ENCODE measurements around the gene PIGN.

The PIGN gene

GRCh38 chr18:62186774-62187542 lies at the start of gene PIGN, which contains the start of gene RELCH:
TSS of gene PIGN (minus strand) at chr18:62187056. CDS start at chr18:62161353, 25,703 bp downstream.
TSS of gene RELCH (plus strand) at chr18:62187255. CDS start at chr18:62187506, 251 bp downstream.
- peaks cover 9% of the 10 kb centered on the region for H3K36me3 Mint-ChIP-seq
- peak within 1 kb of the TSS; percentile 96 for H3K27ac Mint-ChIP-seq
- H3K9me3 Mint-ChIP-seq (ENCODE audit: low read depth) = no peaks in the 10 kb centered on the region
- H3K4me3 Mint-ChIP-seq = peak within 1 kb of the TSS; percentile 100
- peaks cover 67% of the 10 kb centered on the region for H3K4me1 Mint-ChIP-seq (ENCODE audit: low read depth)
- no peaks in the 10 kb centered on the region for H3K27me3 Mint-ChIP-seq

- peaks cover 19% of the 10 kb centered on the region for H3K36me3 Mint-ChIP-seq
- no peak overlapping the region for H3K4me3 Mint-ChIP-seq
- peaks cover 13% of the 10 kb centered on the region for H3K4me1 Mint-ChIP-seq (ENCODE audit: low read depth)
- H3K9me3 Mint-ChIP-seq (ENCODE audit: low read depth) = no peaks in the 10 kb centered on the region
- H3K27me3 Mint-ChIP-seq = no peaks in the 10 kb centered on the region
- peak overlapping the region; percentile 3 for H3K27ac Mint-ChIP-seq
These were observed 49.4 kb upstream of the PIGN start for GRCh38 chr18:62236252-62236651.

GRCh38 chr18:62226047-62226446 lies 39.2 kb upstream of the PIGN start:
- no peak overlapping the region for H3K27ac Mint-ChIP-seq

GRCh38 chr18:62224229-62224628 lies 37.4 kb upstream of the PIGN start:
- no peaks in the 10 kb centered on the region for H3K27me3 Mint-ChIP-seq
- H3K9me3 Mint-ChIP-seq (ENCODE audit: low read depth) = no peaks in the 10 kb centered on the region
- H3K36me3 Mint-ChIP-seq = peaks cover 17% of the 10 kb centered on the region
- peaks cover 4% of the 10 kb centered on the region for H3K4me1 Mint-ChIP-seq (ENCODE audit: low read depth)
- no peak overlapping the region for H3K4me3 Mint-ChIP-seq
- no peak overlapping the region for H3K27ac Mint-ChIP-seq

More at GRCh38 chr18:62226047-62226446, 39.2 kb upstream of the PIGN start:
- Mint-ChIP-seq H3K36me3 (peaks cover 22% of the 10 kb centered on the region), H3K4me1 (ENCODE audit: low read depth) (no peaks in the 10 kb centered on the region), H3K27me3 (no peaks in the 10 kb centered on the region), H3K4me3 (no peak overlapping the region), H3K9me3 (ENCODE audit: low read depth) (no peaks in the 10 kb centered on the region)

GRCh38 chr18:62214790-62215189 lies 27.9 kb upstream of the PIGN start:
- Mint-ChIP-seq H3K36me3 (peaks cover 6% of the 10 kb centered on the region), H3K27ac (no peak overlapping the region), H3K27me3 (no peaks in the 10 kb centered on the region), H3K4me1 (ENCODE audit: low read depth) (peaks cover 38% of the 10 kb centered on the region), H3K4me3 (no peak overlapping the region), H3K9me3 (ENCODE audit: low read depth) (no peaks in the 10 kb centered on the region)

- no peak overlapping the region for H3K4me3 Mint-ChIP-seq
- H3K36me3 Mint-ChIP-seq = peaks cover 5% of the 10 kb centered on the region
- no peaks in the 10 kb centered on the region for H3K9me3 Mint-ChIP-seq (ENCODE audit: low read depth)
- H3K27ac Mint-ChIP-seq = no peak overlapping the region
- no peaks in the 10 kb centered on the region for H3K27me3 Mint-ChIP-seq
- H3K4me1 Mint-ChIP-seq (ENCODE audit: low read depth) = peaks cover 44% of the 10 kb centered on the region
These were observed 24.5 kb upstream of the PIGN start for GRCh38 chr18:62211325-62211828.

- Mint-ChIP-seq H3K36me3 (peaks cover 5% of the 10 kb centered on the region), H3K9me3 (ENCODE audit: low read depth) (no peaks in the 10 kb centered on the region), H3K4me3 (no peak overlapping the region), H3K4me1 (ENCODE audit: low read depth) (peaks cover 49% of the 10 kb centered on the region), H3K27ac (no peak overlapping the region), H3K27me3 (no peaks in the 10 kb centered on the region)
These were observed 23.3 kb upstream of the PIGN start for GRCh38 chr18:62210138-62210537.

- Mint-ChIP-seq H3K27ac (no peak overlapping the region), H3K9me3 (ENCODE audit: low read depth) (no peaks in the 10 kb centered on the region), H3K36me3 (peaks cover 3% of the 10 kb centered on the region), H3K4me3 (no peak overlapping the region), H3K27me3 (no peaks in the 10 kb centered on the region), H3K4me1 (ENCODE audit: low read depth) (peaks cover 54% of the 10 kb centered on the region)
These were observed 22.2 kb upstream of the PIGN start for GRCh38 chr18:62209046-62209445.

- Mint-ChIP-seq H3K4me1 (ENCODE audit: low read depth) (peaks cover 53% of the 10 kb centered on the region), H3K36me3 (peaks cover 3% of the 10 kb centered on the region), H3K27ac (no peak overlapping the region), H3K27me3 (no peaks in the 10 kb centered on the region), H3K4me3 (no peak overlapping the region), H3K9me3 (ENCODE audit: low read depth) (no peaks in the 10 kb centered on the region)
These were observed 19.7 kb upstream of the PIGN start for GRCh38 chr18:62206593-62206992.

GRCh38 chr18:62205824-62206223 lies 19.0 kb upstream of the PIGN start:
- H3K36me3 Mint-ChIP-seq = peaks cover 3% of the 10 kb centered on the region
- H3K4me3 Mint-ChIP-seq = no peak overlapping the region
- H3K27ac Mint-ChIP-seq = no peak overlapping the region
- H3K9me3 Mint-ChIP-seq (ENCODE audit: low read depth) = no peaks in the 10 kb centered on the region
- peaks cover 53% of the 10 kb centered on the region for H3K4me1 Mint-ChIP-seq (ENCODE audit: low read depth)
- no peaks in the 10 kb centered on the region for H3K27me3 Mint-ChIP-seq

- no peak overlapping the region for H3K4me3 Mint-ChIP-seq
- H3K4me1 Mint-ChIP-seq (ENCODE audit: low read depth) = peaks cover 53% of the 10 kb centered on the region
- H3K36me3 Mint-ChIP-seq = peaks cover under 1% of the 10 kb centered on the region
- H3K27me3 Mint-ChIP-seq = no peaks in the 10 kb centered on the region
- no peak overlapping the region for H3K27ac Mint-ChIP-seq
- H3K9me3 Mint-ChIP-seq (ENCODE audit: low read depth) = no peaks in the 10 kb centered on the region
These were observed 15.0 kb upstream of the PIGN start for GRCh38 chr18:62201870-62202269.

- Mint-ChIP-seq H3K36me3 (no peaks in the 10 kb centered on the region), H3K9me3 (ENCODE audit: low read depth) (no peaks in the 10 kb centered on the region), H3K4me1 (ENCODE audit: low read depth) (peaks cover 56% of the 10 kb centered on the region), H3K4me3 (no peak overlapping the region), H3K27me3 (no peaks in the 10 kb centered on the region), H3K27ac (no peak overlapping the region)
These were observed 13.5 kb upstream of the PIGN start for GRCh38 chr18:62200121-62200914.

GRCh38 chr18:62199629-62200028 lies 12.8 kb upstream of the PIGN start:
- Mint-ChIP-seq H3K4me1 (ENCODE audit: low read depth) (peaks cover 56% of the 10 kb centered on the region), H3K9me3 (ENCODE audit: low read depth) (no peaks in the 10 kb centered on the region), H3K4me3 (no peak overlapping the region), H3K27me3 (no peaks in the 10 kb centered on the region), H3K27ac (no peak overlapping the region), H3K36me3 (no peaks in the 10 kb centered on the region)

GRCh38 chr18:62198259-62198658 lies 11.4 kb upstream of the PIGN start:
- Mint-ChIP-seq H3K4me3 (no peak overlapping the region), H3K27ac (no peak overlapping the region), H3K27me3 (no peaks in the 10 kb centered on the region), H3K36me3 (no peaks in the 10 kb centered on the region), H3K4me1 (ENCODE audit: low read depth) (peaks cover 62% of the 10 kb centered on the region), H3K9me3 (ENCODE audit: low read depth) (no peaks in the 10 kb centered on the region)

- Mint-ChIP-seq H3K27ac (no peak overlapping the region), H3K4me1 (ENCODE audit: low read depth) (peaks cover 72% of the 10 kb centered on the region), H3K9me3 (ENCODE audit: low read depth) (no peaks in the 10 kb centered on the region), H3K36me3 (peaks cover 6% of the 10 kb centered on the region), H3K27me3 (no peaks in the 10 kb centered on the region), H3K4me3 (no peak overlapping the region)
These were observed 10.1 kb upstream of the PIGN start for GRCh38 chr18:62196980-62197379.
